ENCODE measurements around the gene C3orf18. TPM values are rescaled to one million over a fixed set of nuclear protein-coding genes. Genes with fewer than 3 reads are reported as not detected.

The C3orf18 gene
- total and polyA plus RNA-seq, 2 donors (not counting 3 experiments of a cell fraction or from before 2014, with no cell fraction given) = 1.7 to 2.9 TPM

DNA sequence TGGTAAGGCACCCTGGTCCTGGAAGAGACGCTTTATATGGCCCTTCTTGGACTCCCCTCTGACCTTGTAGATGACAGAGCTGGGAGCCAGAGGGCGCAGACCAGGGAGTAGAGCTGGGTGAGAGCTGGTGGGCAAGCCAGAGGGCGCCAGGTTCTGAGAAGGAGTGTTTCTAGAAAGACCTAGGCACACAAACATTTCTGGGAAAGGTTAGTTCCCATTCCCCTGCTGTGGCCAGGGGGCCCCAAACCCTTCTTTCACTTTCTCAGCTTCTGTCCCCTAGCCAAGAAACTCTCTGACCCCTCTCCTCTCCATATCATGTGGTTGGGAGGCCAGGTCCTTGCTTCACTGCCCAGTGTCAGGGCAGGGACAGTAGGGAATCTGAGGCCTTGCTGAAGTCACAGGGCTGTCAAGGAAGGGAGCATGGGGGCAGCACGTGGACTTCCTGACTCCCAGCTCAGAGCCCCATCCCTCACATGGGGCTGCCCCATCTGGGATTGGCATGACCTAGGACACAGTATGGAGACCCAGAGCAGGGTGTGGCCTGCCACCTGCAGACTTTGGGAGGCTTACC lies 5.3 kb upstream of the C3orf18 start:
- CTCF ChIA-PET = interaction anchor here (1.1 to 6.0 kb wide), 9 partner anchors 13 to 824 kb away, joined by 3 to 105 read pairs (median 6); partner anchors contain the start of genes CISH and MAPKAPK3

More for the DNA sequence above, 5.3 kb upstream of the C3orf18 start:
- DNase-seq (ENCODE audit: low read depth, low spot score) = no peak
- H3K4me2 ChIP-seq (ENCODE audit: insufficient read depth, low read length) = no peak overlapping the region
- dilution Hi-C loops (cut with MboI; ENCODE audit: extremely low pct_ligation_motif_present, low sequenced_read_pairs) (no loop called here), intact Hi-C loops (cut with micrococcal nuclease) (loop anchor here (1.0 kb wide), 3 partner anchors 28 to 79 kb away; no protein-coding TSS in a partner anchor)
- TF ChIP-seq, protein P1, sequence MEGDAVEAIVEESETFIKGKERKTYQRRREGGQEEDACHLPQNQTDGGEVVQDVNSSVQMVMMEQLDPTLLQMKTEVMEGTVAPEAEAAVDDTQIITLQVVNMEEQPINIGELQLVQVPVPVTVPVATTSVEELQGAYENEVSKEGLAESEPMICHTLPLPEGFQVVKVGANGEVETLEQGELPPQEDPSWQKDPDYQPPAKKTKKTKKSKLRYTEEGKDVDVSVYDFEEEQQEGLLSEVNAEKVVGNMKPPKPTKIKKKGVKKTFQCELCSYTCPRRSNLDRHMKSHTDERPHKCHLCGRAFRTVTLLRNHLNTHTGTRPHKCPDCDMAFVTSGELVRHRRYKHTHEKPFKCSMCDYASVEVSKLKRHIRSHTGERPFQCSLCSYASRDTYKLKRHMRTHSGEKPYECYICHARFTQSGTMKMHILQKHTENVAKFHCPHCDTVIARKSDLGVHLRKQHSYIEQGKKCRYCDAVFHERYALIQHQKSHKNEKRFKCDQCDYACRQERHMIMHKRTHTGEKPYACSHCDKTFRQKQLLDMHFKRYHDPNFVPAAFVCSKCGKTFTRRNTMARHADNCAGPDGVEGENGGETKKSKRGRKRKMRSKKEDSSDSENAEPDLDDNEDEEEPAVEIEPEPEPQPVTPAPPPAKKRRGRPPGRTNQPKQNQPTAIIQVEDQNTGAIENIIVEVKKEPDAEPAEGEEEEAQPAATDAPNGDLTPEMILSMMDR (IDR thresholded peaks at IDR 0.05; ENCODE audit: extremely low read depth in 1 of 2, insufficient read depth in 1 of 2, low read depth in 1 of 2, low read length in 2 of 2) = no peak
- no peak for TF ChIP-seq GATA2 (IDR thresholded peaks at IDR 0.05; ENCODE audit: insufficient read depth, insufficient read length, low read depth, low read length)
- TF ChIP-seq JUN (IDR thresholded peaks at IDR 0.05; ENCODE audit: borderline replicate concordance, insufficient read depth, insufficient read length, low read depth) = no peak
- no peak for TF ChIP-seq POLR2A (IDR thresholded peaks at IDR 0.05; ENCODE audit: low read depth, low read length)
- no peak for TF ChIP-seq POLR2AphosphoS5 (IDR thresholded peaks at IDR 0.05; ENCODE audit: insufficient read depth, low read depth, low read length)
- no peak for TF ChIP-seq FOS (IDR thresholded peaks at IDR 0.05; ENCODE audit: borderline replicate concordance, insufficient read depth, low read length)
- no peak for TF ChIP-seq EZH2 (IDR thresholded peaks at IDR 0.05; ENCODE audit: borderline replicate concordance, low read depth, low read length, severe bottlenecking)
- TF ChIP-seq MYC (IDR thresholded peaks at IDR 0.05; ENCODE audit: low read depth, low read length) = no peak
- TF ChIP-seq, protein P2, sequence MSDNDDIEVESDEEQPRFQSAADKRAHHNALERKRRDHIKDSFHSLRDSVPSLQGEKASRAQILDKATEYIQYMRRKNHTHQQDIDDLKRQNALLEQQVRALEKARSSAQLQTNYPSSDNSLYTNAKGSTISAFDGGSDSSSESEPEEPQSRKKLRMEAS (IDR thresholded peaks at IDR 0.05; ENCODE audit: insufficient read depth, insufficient read length) = no peak
- H3K79me2 ChIP-seq (ENCODE audit: control insufficient read depth, insufficient read depth, low read length) = no peaks in the 10 kb centered on the region
- H3K9me3 ChIP-seq (replicated peaks; ENCODE audit: control insufficient read depth, insufficient read depth, low read length) = no peaks in the 10 kb centered on the region
- H4K20me1 ChIP-seq (replicated peaks; ENCODE audit: control insufficient read depth, extremely low read depth, insufficient read depth, low read length) = no peaks in the 10 kb centered on the region
- POLR2A ChIA-PET = interaction anchor here (0.9 kb wide), 1 partner anchor 39 kb away, joined by 3 read pairs; the partner anchor contains the start of gene CISH
- H3K4me1 ChIP-seq (ENCODE audit: control insufficient read depth, extremely low read depth, insufficient read depth, low read length) = peaks cover 8% of the 10 kb centered on the region
- peaks cover 0 to 4% of the 10 kb centered on the region in 2 experiments for H3K36me3 ChIP-seq (ENCODE audit: control insufficient read depth in 2 of 2, extremely low read depth in 1 of 2, insufficient read depth in 2 of 2, low read length in 2 of 2)
- H3K4me3 ChIP-seq (replicated peaks in 1 of 3; ENCODE audit: insufficient read depth in 1 of 3, low read depth in 1 of 3, low read length in 3 of 3) = no peak overlapping the region
- H3K9me1 ChIP-seq (replicated peaks; ENCODE audit: control insufficient read depth, extremely low read depth, insufficient read depth, low read length) = no peaks in the 10 kb centered on the region
- no peaks in the 10 kb centered on the region for H3K27me3 ChIP-seq (ENCODE audit: control insufficient read depth in 2 of 2, insufficient read depth in 2 of 2, low read length in 2 of 2)
- no peak for FAIRE-seq
- BruUV-seq (replicated peaks) = no TSS peak
- H3K9ac ChIP-seq (replicated peaks; ENCODE audit: extremely low read depth, insufficient read depth, low read length) = no peak overlapping the region
- H2AFZ ChIP-seq (ENCODE audit: low read depth, low read length) = no peak overlapping the region
- H3K27ac ChIP-seq (ENCODE audit: insufficient read depth, low read depth, low read length) = no peak overlapping the region

Measured in endothelial cell of umbilical vein (primary cell).